ENCODE results near the gene CCDC33. TPM values are rescaled to one million over a fixed set of nuclear protein-coding genes. Genes with fewer than 3 reads are reported as not detected.

CCDC33 gene
- total and polyA plus RNA-seq, 2 donors (not counting 3 experiments of a cell fraction or from before 2014, with no cell fraction given) = not detected

- H3K4me3 ChIP-seq (replicated peaks in 1 of 3; ENCODE audit: insufficient read depth in 1 of 3, low read depth in 1 of 3, low read length in 3 of 3) = no peak overlapping the region
- ChIA-PET CTCF (interaction anchor here (0.6 to 2.5 kb wide), 3 partner anchors 11 to 100 kb away, joined by 3 to 13 read pairs (median 3); no protein-coding TSS in a partner anchor), POLR2A (interaction anchor here (1.3 kb wide), 1 partner anchor 9 kb away, joined by 3 read pairs; no protein-coding TSS in a partner anchor)
- no peaks in the 10 kb centered on the region for H3K36me3 ChIP-seq (ENCODE audit: control insufficient read depth in 2 of 2, extremely low read depth in 1 of 2, insufficient read depth in 2 of 2, low read length in 2 of 2)
- FAIRE-seq = no peak
- H2AFZ ChIP-seq (ENCODE audit: low read depth, low read length) = no peak overlapping the region
- no peak overlapping the region for H3K4me2 ChIP-seq (ENCODE audit: insufficient read depth, low read length)
- H3K4me1 ChIP-seq (ENCODE audit: control insufficient read depth, extremely low read depth, insufficient read depth, low read length) = no peaks in the 10 kb centered on the region
- no peaks in the 10 kb centered on the region for H4K20me1 ChIP-seq (replicated peaks; ENCODE audit: control insufficient read depth, extremely low read depth, insufficient read depth, low read length)
- intact Hi-C loops (cut with micrococcal nuclease) = loop anchor here (10.0 kb wide), 1 partner anchor 517 kb away; the partner anchor contains the start of gene CYP1A2
- no peak overlapping the region for H3K27ac ChIP-seq (ENCODE audit: insufficient read depth, low read depth, low read length)
- H3K9ac ChIP-seq (replicated peaks; ENCODE audit: extremely low read depth, insufficient read depth, low read length) = no peak overlapping the region
- peak; percentile 15 for DNase-seq (ENCODE audit: low read depth, low spot score)
- BruUV-seq (replicated peaks) = no TSS peak
- no peaks in the 10 kb centered on the region for H3K9me3 ChIP-seq (replicated peaks; ENCODE audit: control insufficient read depth, insufficient read depth, low read length)
- no peaks in the 10 kb centered on the region for H3K79me2 ChIP-seq (ENCODE audit: control insufficient read depth, insufficient read depth, low read length)
- peak; percentile 28 for TF ChIP-seq EZH2 (IDR thresholded peaks at IDR 0.05; ENCODE audit: borderline replicate concordance, low read depth, low read length, severe bottlenecking)
- TF ChIP-seq MAX (IDR thresholded peaks at IDR 0.05; ENCODE audit: insufficient read depth, insufficient read length) = no peak
- dilution Hi-C loops (cut with MboI; ENCODE audit: extremely low pct_ligation_motif_present, low sequenced_read_pairs) = no loop called here
- H3K27me3 ChIP-seq (ENCODE audit: control insufficient read depth in 2 of 2, insufficient read depth in 2 of 2, low read length in 2 of 2) = peaks cover 10 to 19% of the 10 kb centered on the region in 2 experiments
- H3K9me1 ChIP-seq (replicated peaks; ENCODE audit: control insufficient read depth, extremely low read depth, insufficient read depth, low read length) = no peaks in the 10 kb centered on the region
Measured at GRCh38 chr15:74227968-74228722, 8.0 kb upstream of the CCDC33 start.

- DNase-seq (ENCODE audit: low read depth, low spot score) = no peak
- no peak for TF ChIP-seq POLR2A (IDR thresholded peaks at IDR 0.05; ENCODE audit: low read depth, low read length)
- TF ChIP-seq MYC (IDR thresholded peaks at IDR 0.05; ENCODE audit: low read depth, low read length) = no peak
- no peak for TF ChIP-seq POLR2AphosphoS5 (IDR thresholded peaks at IDR 0.05; ENCODE audit: insufficient read depth, low read depth, low read length)
- no peak for TF ChIP-seq FOS (IDR thresholded peaks at IDR 0.05; ENCODE audit: borderline replicate concordance, insufficient read depth, low read length)
- TF ChIP-seq GATA2 (IDR thresholded peaks at IDR 0.05; ENCODE audit: insufficient read depth, insufficient read length, low read depth, low read length) = no peak
- no peak for TF ChIP-seq EZH2 (IDR thresholded peaks at IDR 0.05; ENCODE audit: borderline replicate concordance, low read depth, low read length, severe bottlenecking)
- no peak for TF ChIP-seq MAX (IDR thresholded peaks at IDR 0.05; ENCODE audit: insufficient read depth, insufficient read length)
- no peak for TF ChIP-seq JUN (IDR thresholded peaks at IDR 0.05; ENCODE audit: borderline replicate concordance, insufficient read depth, insufficient read length, low read depth)
- TF ChIP-seq CTCF (IDR thresholded peaks at IDR 0.05; ENCODE audit: extremely low read depth in 1 of 2, insufficient read depth in 1 of 2, low read depth in 1 of 2, low read length in 2 of 2) = no peak
- H3K27me3 ChIP-seq (ENCODE audit: control insufficient read depth in 2 of 2, insufficient read depth in 2 of 2, low read length in 2 of 2) = peaks cover 9 to 16% of the 10 kb centered on the region in 2 experiments
- FAIRE-seq = no peak
- H4K20me1 ChIP-seq (replicated peaks; ENCODE audit: control insufficient read depth, extremely low read depth, insufficient read depth, low read length) = no peaks in the 10 kb centered on the region
- ChIA-PET CTCF (interaction anchor here (1.3 to 2.5 kb wide), 2 partner anchors 11 to 100 kb away, joined by 3 to 13 read pairs; no protein-coding TSS in a partner anchor), POLR2A (interaction anchor here (1.3 kb wide), 1 partner anchor 9 kb away, joined by 3 read pairs; no protein-coding TSS in a partner anchor)
- H3K36me3 ChIP-seq (ENCODE audit: control insufficient read depth in 2 of 2, extremely low read depth in 1 of 2, insufficient read depth in 2 of 2, low read length in 2 of 2) = no peaks in the 10 kb centered on the region
- no peak overlapping the region for H3K27ac ChIP-seq (ENCODE audit: insufficient read depth, low read depth, low read length)
- no peaks in the 10 kb centered on the region for H3K79me2 ChIP-seq (ENCODE audit: control insufficient read depth, insufficient read depth, low read length)
- H3K4me3 ChIP-seq (replicated peaks in 1 of 3; ENCODE audit: insufficient read depth in 1 of 3, low read depth in 1 of 3, low read length in 3 of 3) = no peak overlapping the region
- BruUV-seq (replicated peaks) = no TSS peak
- no peak overlapping the region for H3K9ac ChIP-seq (replicated peaks; ENCODE audit: extremely low read depth, insufficient read depth, low read length)
- intact Hi-C loops (cut with micrococcal nuclease) (loop anchor here (10.0 kb wide), 1 partner anchor 516 kb away; the partner anchor contains the start of gene CYP1A2), dilution Hi-C loops (cut with MboI; ENCODE audit: extremely low pct_ligation_motif_present, low sequenced_read_pairs) (no loop called here)
- H3K4me1 ChIP-seq (ENCODE audit: control insufficient read depth, extremely low read depth, insufficient read depth, low read length) = no peaks in the 10 kb centered on the region
- no peaks in the 10 kb centered on the region for H3K9me1 ChIP-seq (replicated peaks; ENCODE audit: control insufficient read depth, extremely low read depth, insufficient read depth, low read length)
- H3K4me2 ChIP-seq (ENCODE audit: insufficient read depth, low read length) = no peak overlapping the region
- H3K9me3 ChIP-seq (replicated peaks; ENCODE audit: control insufficient read depth, insufficient read depth, low read length) = no peaks in the 10 kb centered on the region
- no peak overlapping the region for H2AFZ ChIP-seq (ENCODE audit: low read depth, low read length)
Measured at GRCh38 chr15:74228723-74229081, 7.4 kb upstream of the CCDC33 start.

All from endothelial cell of umbilical vein (primary cell).